ENCODE data around the gene SPAG16. TPM values are rescaled to one million over a fixed set of nuclear protein-coding genes. Genes with fewer than 3 reads are reported as not detected.

SPAG16 gene
- total RNA-seq, 1 experiment from 2014 or later, result 13.0 TPM

- no peaks in the 10 kb centered on the region for H3K36me3 ChIP-seq (ENCODE audit: control insufficient read depth, insufficient read depth, low read length)
- H3K27me3 ChIP-seq (ENCODE audit: control insufficient read depth, insufficient read depth, low read length), result no peaks in the 10 kb centered on the region
- no peak overlapping the region for H3K4me3 ChIP-seq (ENCODE audit: low read depth in 2 of 2, low read length in 2 of 2)
- ATAC-seq (no peak), DNase-seq (ENCODE audit: low read depth, low spot score) (no peak)
- ChIA-PET CTCF (no interaction called here), POLR2A (no interaction called here)
- no peaks in the 10 kb centered on the region for H3K4me1 ChIP-seq (ENCODE audit: control insufficient read depth, insufficient read depth, low read length)
- in situ Hi-C loops (cut with HindIII; ENCODE audit: low pct_unique_long_range_greater_than_20kb, low sequenced_read_pairs) (no loop called here), intact Hi-C loops (cut with micrococcal nuclease; ENCODE audit: unreplicated experiment) (no loop called here)
- no TSS peak for BruUV-seq (replicated peaks)
- TF ChIP-seq, protein P1, sequence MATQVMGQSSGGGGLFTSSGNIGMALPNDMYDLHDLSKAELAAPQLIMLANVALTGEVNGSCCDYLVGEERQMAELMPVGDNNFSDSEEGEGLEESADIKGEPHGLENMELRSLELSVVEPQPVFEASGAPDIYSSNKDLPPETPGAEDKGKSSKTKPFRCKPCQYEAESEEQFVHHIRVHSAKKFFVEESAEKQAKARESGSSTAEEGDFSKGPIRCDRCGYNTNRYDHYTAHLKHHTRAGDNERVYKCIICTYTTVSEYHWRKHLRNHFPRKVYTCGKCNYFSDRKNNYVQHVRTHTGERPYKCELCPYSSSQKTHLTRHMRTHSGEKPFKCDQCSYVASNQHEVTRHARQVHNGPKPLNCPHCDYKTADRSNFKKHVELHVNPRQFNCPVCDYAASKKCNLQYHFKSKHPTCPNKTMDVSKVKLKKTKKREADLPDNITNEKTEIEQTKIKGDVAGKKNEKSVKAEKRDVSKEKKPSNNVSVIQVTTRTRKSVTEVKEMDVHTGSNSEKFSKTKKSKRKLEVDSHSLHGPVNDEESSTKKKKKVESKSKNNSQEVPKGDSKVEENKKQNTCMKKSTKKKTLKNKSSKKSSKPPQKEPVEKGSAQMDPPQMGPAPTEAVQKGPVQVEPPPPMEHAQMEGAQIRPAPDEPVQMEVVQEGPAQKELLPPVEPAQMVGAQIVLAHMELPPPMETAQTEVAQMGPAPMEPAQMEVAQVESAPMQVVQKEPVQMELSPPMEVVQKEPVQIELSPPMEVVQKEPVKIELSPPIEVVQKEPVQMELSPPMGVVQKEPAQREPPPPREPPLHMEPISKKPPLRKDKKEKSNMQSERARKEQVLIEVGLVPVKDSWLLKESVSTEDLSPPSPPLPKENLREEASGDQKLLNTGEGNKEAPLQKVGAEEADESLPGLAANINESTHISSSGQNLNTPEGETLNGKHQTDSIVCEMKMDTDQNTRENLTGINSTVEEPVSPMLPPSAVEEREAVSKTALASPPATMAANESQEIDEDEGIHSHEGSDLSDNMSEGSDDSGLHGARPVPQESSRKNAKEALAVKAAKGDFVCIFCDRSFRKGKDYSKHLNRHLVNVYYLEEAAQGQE (IDR thresholded peaks at IDR 0.05; ENCODE audit: insufficient read depth in 1 of 2, low read depth in 2 of 2, low read length in 1 of 2), result no peak
- TF ChIP-seq TCF7L2 (IDR thresholded peaks at IDR 0.05; ENCODE audit: low read depth, low read length) (no peak), POLR2AphosphoS5 (IDR thresholded peaks at IDR 0.05; ENCODE audit: low read depth, low read length) (no peak), SIN3A (IDR thresholded peaks at IDR 0.05; ENCODE audit: borderline replicate concordance, insufficient read depth, low read depth, low read length) (no peak)
- TF ChIP-seq, protein P2, sequence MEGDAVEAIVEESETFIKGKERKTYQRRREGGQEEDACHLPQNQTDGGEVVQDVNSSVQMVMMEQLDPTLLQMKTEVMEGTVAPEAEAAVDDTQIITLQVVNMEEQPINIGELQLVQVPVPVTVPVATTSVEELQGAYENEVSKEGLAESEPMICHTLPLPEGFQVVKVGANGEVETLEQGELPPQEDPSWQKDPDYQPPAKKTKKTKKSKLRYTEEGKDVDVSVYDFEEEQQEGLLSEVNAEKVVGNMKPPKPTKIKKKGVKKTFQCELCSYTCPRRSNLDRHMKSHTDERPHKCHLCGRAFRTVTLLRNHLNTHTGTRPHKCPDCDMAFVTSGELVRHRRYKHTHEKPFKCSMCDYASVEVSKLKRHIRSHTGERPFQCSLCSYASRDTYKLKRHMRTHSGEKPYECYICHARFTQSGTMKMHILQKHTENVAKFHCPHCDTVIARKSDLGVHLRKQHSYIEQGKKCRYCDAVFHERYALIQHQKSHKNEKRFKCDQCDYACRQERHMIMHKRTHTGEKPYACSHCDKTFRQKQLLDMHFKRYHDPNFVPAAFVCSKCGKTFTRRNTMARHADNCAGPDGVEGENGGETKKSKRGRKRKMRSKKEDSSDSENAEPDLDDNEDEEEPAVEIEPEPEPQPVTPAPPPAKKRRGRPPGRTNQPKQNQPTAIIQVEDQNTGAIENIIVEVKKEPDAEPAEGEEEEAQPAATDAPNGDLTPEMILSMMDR (IDR thresholded peaks at IDR 0.05), result no peak
- no peak overlapping the region for H3K27ac ChIP-seq (ENCODE audit: low read length)
- H3K9me3 ChIP-seq (ENCODE audit: control insufficient read depth, insufficient read depth, low read depth, low read length), result no peaks in the 10 kb centered on the region
Observed at GRCh38 chr2:213455316-213456008, 171.2 kb downstream of the SPAG16 start.

DNA sequence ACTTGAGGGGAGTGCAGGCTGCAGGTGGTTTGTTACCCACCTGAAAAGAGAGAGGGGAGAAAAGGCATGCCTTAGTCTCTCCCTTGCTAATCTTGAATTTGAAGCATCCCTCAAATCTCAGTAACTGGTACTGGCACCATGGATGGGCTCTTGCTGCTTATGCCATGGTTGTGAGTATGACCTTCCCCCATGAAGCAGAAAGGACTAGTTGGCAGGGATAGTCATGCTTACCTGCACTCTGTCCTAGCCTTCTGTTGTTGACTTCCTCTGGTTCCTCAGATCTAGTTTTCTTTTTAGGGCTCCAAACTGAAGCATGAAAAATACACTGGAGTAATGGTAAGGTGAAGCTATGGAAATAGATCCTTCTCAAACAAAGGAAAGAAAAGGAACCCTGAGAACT, 191.2 kb downstream of the SPAG16 start:
- intact Hi-C loops (cut with micrococcal nuclease; ENCODE audit: unreplicated experiment), result no loop called here
- ATAC-seq (no peak), DNase-seq (ENCODE audit: low read depth, low spot score) (no peak)
- 0 out of 2 replicates have a peak, but pooled peaks cover 2% of the 10 kb centered on the region for H3K9me3 ChIP-seq (ENCODE audit: control insufficient read depth, insufficient read depth, low read depth, low read length)
- no peaks in the 10 kb centered on the region for H3K27me3 ChIP-seq (ENCODE audit: control insufficient read depth, insufficient read depth, low read length)
- TF ChIP-seq SIN3A (IDR thresholded peaks at IDR 0.05; ENCODE audit: borderline replicate concordance, insufficient read depth, low read depth, low read length) (no peak), TCF7L2 (IDR thresholded peaks at IDR 0.05; ENCODE audit: low read depth, low read length) (no peak), POLR2AphosphoS5 (IDR thresholded peaks at IDR 0.05; ENCODE audit: low read depth, low read length) (no peak)
- TF ChIP-seq, protein P1 (IDR thresholded peaks at IDR 0.05; ENCODE audit: insufficient read depth in 1 of 2, low read depth in 2 of 2, low read length in 1 of 2), result no peak
- TF ChIP-seq, protein P2 (IDR thresholded peaks at IDR 0.05), result no peak
- in situ Hi-C loops (cut with HindIII; ENCODE audit: low pct_unique_long_range_greater_than_20kb, low sequenced_read_pairs), result no loop called here
- H3K27ac ChIP-seq (ENCODE audit: low read length), result no peak overlapping the region
- BruUV-seq (replicated peaks), result no TSS peak
- POLR2A ChIA-PET, result no interaction called here
- no peaks in the 10 kb centered on the region for H3K36me3 ChIP-seq (ENCODE audit: control insufficient read depth, insufficient read depth, low read length)
- H3K4me1 ChIP-seq (ENCODE audit: control insufficient read depth, insufficient read depth, low read length), result no peaks in the 10 kb centered on the region
- H3K4me3 ChIP-seq (ENCODE audit: low read depth in 2 of 2, low read length in 2 of 2), result no peak overlapping the region
- CTCF ChIA-PET, result no interaction called here

Measured in Panc1 (cell line).